OCI-M1 (cell line): ENCODE measurements around the gene MAB21L2.
"Not testable (repeated sequence)": the region's sequence is repeated elsewhere in the genome, so short reads cannot be mapped to it uniquely, and the experiment has no call there.

ENCODE experiments used
- DNase-seq: peaks from one replicate; lab custom pipeline; 2025; lab: John Stamatoyannopoulos, UW

MAB21L2 gene

DNA sequence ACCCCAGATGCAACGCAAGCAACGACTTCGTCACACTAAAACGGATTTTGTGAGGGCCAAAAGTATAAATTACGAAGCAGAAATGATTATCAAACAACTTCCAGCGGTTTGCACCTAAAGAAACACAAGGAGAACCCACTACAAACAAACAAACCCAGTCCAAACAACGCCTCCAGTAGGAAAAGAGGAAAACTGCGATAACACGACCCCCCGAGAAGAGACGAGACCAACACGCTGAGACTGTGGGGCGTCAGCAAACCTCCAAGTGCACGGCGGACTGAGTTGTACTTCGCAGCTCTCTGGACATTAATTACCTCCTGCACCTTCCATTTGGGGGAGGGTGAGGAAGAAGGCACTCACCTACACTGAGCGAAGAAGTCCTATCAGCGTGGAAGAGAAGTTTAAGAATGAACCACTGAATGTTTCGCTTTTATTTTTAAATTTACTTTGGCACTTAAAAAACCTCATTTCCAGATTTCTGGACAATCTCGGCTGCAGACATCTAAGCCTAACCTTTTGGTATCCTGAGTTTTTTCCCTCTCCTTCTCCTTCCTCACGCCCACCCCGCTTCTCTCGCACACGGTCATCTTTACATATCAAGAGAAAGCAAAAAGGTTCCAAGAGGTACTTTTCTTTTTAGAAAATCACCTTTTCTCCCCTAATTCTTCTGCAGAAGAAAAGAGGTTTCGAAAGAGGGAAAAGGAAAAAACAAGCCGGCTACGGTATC, at the start of gene MAB21L2:
Gene MAB21L2, plus strand, starts transcription at position 6 of the 727 bp plus-strand sequence. CDS start 879 bp downstream, outside the sequence.
- no peak for DNase-seq

DNA sequence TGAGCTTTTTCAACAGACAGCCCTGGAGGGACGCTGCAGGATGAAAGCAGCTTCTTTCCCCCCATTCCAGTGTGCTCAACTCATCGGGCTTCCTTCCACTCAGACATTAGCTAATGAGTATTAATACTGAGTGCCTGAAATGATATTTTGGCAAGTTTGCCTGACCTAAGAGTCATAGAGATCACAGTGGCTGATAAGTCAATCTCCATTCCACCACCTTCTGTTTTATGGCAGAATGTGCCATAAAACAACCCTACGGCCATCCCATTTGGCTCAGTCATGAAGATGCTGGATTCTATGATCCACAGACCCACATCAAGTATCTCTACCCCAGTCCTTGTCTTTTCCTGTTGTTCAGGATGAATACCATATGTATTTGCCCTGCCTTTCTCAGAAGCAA, 48.3 kb upstream of the MAB21L2 start:
- DNase-seq = no peak

DNA sequence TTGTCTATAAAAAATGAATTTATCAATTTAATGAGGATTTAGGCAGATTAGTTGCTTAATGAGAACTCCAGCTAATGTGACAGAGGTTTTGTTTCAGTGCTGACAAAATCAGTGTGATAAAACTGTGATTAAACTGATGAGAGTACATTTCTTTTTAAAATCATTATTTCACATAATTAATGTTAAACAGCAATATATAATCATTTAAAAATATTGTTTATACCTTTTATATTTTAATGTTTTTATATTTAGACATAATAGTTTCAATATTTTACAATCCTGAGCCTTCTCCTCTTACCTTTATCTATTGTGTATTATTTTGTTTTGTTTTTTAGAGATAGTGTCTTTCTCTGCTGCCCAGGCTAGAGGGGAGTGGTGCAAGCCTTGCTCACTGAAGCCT, 47.1 kb upstream of the MAB21L2 start:
- DNase-seq = no peak

DNA sequence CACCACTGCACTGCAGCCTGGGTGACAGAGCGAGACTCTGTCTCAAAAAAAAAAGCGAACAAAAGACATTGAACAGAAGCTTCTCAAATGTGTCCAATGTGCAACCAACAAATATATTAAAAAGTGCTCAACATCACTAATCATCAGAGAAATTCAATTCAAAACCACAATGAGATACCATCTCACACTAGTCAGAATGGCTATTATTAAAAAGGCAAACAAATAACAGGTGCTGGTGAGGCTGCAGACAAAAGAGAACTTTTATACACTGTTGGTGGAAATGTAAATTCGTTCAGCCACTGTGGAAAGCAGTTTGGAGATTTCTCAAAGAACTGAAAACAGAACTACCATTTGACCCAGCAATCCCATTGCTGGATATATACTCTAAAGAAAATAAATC, 44.0 kb upstream of the MAB21L2 start:
- not testable (repeated sequence) for DNase-seq

DNA sequence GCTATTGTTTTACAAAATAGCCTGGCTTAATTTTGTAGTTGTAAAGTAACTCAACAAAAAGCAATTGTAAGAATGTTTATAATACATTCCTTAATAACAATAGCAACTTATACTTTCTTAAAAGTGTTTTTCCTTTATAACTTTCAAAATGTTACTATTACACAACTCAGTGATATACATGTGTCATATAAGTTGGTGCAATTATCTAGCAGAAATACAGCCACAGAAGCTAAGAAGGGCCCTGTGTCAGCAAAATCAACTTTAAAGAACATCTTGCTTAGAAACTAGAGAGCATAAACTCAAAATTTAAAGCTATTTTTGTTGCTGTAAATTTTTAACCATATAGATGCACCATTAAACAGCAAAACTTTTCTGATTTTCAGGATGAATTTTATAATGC, 41.4 kb upstream of the MAB21L2 start:
- DNase-seq = peak; percentile 48

DNA sequence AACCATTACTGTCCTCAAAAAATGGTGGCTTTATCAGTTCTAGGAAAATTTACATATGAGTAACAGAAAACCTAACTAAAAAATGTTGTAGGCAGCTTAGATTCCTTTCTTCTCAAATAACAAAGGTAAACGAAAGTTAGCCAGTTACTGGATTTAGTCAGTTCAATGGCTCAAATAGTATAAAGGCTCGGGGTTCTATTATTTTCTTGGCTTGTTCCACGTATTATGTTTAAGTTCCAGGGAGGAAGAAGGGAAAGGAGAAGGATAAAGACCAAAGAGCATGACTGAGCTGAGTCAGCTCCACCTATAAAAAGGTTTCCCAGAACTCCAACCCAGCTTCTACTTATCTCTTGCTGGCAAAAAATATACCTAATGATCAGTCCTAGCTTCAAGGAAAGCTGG, 41.0 kb upstream of the MAB21L2 start:
- peak; percentile 74 for DNase-seq

DNA sequence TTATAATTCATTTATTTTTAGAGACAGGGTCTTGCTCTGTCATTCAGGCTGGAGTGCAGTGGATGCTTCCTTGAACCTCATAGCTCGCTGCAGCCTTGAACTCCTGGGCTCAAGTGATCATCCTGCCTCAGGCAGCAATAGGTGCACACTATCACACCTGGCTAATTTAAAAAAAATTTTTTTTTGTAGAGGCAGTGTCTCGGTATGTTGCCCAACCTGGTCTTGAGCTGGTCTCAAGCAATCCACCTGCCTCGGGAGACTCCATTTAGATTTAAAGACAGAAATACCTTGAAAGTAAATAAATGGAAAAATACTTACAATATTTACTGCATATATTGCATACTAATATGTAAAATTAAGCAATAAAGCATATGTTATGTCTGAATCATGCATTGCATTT, 40.3 kb upstream of the MAB21L2 start:
- no peak for DNase-seq

DNA sequence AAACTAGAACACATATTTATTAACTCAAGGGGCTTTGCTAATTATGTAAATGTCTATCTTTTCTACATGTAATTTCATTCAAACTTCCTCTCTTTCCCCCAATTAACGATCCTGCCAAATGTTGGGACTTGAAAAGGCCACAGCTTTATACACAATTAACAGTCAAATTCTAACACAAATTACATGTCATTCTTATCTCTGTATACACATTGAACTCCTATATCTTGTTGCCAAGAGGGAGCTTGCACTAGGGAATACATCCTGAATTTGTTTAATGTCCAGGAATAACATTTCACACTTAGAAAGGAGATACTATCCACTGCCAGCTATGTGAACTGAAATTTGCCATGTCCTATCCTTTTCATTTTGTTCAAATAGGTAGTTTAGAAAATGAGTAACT, 38.9 kb upstream of the MAB21L2 start:
- DNase-seq = peak; percentile 50

DNA sequence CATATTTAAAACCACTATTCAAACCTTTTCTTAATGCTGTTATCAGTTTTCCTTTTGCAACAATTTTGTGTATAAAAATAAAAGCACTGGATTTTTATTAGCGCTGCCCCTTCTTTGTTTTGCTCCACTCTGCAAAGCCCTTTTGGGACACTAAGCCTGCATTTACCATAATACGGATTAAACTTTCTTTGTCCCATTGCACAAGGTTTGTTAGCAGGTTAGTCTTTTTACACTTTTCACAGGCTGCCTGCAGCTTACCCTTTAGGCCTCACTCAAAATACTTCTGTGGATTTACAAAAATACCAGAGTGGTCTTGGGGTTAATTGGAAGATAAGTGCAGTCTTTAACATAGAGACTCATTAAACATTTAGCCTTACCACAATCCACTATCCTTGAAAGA, 35.7 kb upstream of the MAB21L2 start:
- DNase-seq = no peak

DNA sequence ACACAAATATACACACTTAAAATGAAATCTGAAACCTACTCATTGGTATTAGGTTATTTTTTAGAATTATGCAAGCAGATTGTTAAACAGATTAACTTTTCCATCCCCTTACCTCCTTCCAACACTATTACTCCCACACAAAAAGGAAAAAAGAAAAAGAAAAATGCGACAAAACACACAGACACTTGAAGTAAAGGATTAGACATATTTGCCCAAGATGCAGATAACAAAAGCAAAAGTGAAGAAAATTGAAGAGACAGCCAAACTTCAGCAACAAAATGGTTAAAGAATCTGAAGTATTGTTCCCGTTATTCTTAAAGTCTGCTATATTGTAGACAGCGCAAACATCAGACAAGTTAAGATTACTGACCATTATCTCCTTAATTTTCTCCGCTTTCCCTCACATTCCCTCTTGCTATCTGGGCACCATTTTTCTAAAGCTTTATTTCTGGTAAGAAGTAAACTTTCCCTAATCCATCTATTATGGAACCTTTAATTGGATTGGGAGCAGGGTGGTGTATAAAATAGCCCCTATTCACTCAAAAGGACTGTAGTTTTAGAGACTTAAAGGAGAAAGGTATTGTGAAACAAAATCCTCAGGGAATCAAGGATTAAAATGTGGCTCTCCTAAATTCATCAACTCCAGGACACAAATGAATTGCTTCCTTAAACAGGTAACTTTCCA, 34.7 kb upstream of the MAB21L2 start:
- no peak for DNase-seq

DNA sequence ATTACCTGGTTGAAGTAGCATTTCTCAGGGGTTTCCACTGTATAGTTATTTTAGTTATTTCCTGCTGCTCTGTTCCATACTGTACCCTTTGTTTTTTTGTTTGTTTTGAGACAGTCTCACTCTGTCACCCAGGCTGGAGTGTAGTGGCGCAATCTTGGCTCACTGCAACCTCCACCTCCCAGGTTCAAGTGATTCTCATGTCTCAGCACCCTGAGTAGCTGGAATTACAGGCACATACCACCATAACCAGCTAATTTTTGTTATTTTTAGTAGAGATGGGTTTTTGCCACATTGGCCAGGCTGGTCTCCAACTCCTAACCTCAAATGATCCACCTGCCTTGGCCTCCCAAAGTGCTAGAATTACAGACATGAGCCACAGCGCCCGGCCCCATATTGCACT, 24.1 kb upstream of the MAB21L2 start:
- not testable (repeated sequence) for DNase-seq

DNA sequence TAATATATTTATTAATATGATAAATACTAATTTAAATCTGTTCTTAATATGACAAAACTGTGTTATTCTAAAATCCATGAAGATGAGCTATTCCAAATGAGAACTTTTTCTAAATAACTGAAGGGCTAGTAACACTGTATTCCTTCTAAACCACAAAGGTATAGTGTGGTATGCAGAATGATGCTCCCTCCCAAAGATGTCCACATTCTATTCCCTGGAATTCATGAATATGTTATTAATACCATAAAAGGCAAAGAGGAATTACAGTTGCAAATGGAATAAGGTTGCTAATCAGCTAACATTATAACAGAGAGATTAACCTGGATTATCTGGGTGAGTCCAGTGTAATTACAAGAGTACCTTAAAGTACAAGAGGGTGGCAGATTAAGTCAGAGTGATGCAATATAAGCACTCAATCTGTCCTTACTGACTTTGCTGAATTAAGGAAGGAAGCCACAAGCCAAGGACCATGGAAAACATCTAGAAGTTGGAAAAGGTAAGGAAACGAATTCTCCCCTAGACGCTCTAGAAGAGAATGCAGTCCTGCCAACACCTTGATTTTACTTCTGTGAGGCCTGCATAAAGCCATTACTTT, 20.7 kb upstream of the MAB21L2 start:
- no peak for DNase-seq

DNA sequence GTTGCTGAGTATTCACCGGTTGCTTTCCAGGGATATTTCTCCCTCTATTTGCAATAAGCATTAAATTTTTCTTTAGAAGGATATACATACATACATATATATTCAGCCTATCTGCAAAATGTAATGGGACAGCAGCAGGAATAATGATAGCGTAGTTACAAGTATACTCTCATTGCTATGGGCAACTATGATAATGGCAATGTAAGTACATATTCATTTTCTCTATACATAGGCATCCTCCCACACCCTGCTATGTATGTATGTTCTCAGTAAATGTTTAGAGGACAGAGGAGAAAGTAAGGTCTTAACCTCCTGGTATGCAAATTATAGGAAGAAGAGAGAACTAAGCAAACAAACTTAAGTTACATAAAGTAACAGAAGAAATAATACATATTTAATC, 19.7 kb upstream of the MAB21L2 start:
- DNase-seq = no peak

DNA sequence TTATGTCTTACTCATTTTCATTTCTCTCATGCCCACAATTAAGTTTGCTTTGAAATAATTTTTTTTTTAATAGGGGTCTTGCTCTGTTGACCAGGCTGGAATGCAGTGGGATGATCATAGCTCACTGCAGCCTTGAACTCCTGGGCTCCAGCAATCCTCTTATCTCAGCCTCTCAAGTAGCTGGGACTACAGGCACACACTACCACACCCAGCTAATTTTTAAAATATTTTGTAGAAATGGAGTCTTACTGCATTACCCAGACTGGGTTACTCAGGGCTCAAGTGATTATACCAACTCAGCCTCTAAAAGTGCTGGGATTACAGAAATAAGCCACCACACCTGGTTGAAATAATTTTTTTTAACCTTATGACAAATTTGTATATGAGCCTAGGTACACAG, 19.2 kb upstream of the MAB21L2 start:
- DNase-seq = no peak

DNA sequence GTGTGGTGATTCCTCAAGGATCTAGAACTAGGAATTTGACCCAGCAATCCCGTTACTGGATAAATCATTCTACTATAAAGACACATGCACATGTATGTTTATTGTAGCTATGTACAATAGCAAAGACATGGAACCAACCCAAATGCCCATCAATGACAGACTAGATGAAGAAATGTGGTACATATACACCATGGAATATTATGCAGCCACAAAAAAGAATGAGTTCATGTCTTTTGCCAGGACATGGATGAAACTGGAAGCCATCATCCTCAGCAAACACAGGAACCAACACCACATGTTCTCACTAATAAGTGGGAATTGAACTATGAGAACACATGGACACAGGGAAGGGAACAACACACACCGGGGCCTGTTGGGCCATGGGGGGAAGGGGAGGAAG, 17.0 kb upstream of the MAB21L2 start:
- not testable (repeated sequence) for DNase-seq

DNA sequence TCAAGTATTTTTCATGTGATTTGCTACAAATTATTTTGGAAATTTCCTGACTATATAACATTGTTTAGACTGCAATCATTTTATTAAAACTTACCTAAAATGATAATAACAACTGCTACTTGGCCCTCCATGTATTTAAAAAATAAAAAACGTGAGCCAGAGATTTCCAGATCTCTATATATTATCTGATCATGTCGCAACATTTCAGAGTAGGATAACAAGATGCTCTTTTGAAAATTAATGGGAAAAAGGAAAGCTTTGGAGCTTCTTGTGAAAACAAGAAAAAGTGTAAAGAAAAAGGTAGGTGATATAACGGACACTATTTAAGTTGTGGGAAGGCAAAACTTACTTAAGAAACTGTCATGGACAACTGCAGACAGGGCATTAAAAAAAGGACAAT, 14.9 kb upstream of the MAB21L2 start:
- DNase-seq = no peak

DNA sequence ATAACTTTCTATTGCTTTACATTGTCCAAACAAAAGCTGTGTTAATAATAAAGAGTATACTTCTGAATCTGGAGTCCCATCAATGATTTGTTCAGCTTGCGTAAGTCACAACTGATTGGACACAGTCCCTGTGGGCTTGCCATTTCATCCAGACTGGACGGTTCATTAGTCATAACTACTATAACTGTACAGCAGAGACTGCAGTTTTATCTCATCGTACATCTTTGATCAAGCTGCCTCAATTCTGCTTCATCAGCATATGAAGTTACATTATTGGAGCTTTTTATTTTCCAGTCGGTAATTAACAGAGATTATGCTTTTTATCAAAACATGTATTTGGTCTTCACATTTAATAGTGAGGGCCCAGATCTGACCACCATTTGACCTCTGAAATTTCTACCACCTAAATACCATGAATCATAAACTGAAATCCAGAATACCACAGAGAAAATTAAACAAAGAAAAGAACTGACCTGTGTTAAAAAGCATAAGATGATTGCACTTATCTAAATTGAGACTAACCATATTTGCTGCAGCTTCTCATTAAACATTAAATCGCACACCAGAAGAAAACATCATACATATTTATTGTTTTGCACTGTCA, 12.5 kb upstream of the MAB21L2 start:
- no peak for DNase-seq

DNA sequence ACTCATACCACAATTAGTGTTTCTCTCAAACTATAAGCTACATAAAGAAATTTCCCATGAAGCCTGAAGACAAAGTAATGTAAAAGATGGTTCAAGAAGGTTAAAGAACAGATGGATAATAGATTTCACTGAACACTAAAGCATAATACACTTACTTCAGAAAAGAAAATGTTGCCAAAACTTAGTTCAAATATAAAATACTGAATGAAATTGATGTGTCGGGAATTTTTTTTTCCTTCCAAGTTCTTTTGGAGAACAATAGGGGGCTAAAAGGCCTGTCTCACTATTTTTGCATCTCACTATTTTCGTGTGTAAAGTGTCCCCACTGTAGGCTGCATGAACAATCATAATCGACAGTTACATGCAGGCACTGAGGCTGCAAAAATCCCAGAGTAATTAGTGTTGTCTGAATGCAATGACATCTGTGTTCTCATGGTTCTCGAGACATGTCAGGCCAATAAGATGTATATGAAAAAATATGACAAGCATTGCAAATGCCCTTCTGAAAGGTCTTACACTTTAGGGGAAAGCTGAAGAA, 11.9 kb upstream of the MAB21L2 start:
- DNase-seq = no peak

DNA sequence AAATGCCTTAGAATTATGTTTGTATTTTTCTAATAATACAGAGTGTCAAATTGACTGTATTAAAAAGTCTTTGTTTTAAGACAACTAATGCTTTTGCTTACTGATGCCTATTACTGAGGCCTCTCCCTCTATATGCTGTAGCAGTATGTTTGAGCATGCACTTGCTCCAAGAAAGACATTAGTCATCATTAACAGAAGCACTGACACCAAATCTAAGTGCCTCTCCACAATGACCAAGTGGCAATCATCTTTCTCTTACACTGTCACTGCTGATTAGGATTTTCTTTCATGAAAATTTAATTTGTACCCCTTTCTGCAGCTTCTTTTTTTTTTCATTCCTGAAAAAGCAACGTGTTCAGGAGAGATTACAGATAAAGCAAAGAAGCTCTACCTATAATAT, 11.1 kb upstream of the MAB21L2 start:
- DNase-seq = peak; percentile 56

DNA sequence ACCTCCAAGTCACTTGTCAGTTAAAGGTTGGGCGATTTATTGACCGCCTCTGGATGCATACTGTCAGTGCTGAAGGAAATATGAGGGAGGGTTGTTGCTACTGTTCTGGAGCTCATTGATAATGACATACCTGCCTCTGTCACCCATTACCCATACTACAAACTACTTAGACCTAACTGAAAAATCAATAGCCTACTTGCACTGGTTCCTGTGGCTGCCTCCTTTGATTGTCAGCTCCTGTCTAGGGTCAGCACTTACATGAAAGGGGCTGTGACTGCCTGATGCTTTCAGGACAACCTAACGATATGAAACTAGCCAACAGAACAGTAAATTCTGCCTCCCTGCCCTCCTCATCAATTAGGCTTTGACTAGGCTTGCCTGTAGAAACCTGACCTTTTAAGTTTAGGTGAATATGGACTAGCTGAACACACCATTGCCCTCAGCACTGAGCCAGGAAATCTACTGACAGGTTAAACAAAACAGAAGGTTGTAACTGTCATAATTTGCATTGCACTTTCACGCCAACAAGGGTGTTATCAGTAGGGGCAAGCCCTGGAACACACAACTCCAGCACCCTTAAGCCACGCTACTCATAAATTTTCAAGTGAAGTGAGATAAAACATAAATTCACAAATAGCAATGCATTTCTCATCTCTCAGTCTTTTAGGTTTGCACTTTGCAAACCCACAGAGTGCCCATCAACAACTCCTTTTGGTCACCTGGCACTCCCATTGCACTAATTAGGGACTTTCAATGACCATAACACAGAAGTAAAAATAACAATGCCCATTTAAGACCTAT, 9.0 kb upstream of the MAB21L2 start:
- DNase-seq = peak; percentile 81

DNA sequence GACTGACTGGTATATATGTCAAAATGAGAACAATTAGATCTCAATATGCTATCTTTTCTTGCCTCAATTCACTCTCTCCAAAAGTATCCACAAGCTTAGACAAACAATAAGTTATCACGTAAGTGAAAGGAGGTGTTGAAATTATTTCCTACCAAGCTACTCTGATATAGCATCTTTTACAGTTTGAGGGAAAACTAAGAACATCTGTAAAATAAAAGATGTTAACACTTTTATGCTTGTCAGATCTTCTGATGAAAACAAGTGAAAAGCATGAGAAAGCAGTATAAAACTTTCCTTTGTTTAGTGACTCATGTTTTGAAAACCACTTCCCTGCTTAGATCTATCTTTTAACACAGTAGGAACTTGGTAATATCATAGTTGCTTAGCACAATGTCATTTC, 8.4 kb upstream of the MAB21L2 start:
- peak; percentile 78 for DNase-seq

DNA sequence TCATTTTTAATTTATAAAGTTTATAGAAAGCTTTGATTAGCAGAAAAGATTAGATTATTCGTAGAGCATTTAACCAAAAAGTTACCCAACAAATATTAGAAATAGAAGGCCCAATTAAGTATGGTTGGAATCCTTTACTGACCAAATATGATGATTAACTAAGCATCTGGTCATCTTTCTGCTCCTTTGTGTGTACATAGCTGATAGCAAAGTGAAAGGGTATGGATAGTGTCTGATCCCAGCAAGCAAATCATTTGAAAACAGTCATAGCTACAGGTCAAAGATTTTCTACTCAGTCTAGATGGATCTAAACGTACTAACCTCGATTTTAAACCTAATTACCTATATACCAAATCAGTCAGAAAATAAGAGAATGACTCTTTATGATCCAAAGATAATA, 7.3 kb upstream of the MAB21L2 start:
- DNase-seq = peak; percentile 25
